HepG2 (cell line): ENCODE measurements around the gene SVBP. TPM values are rescaled to one million over a fixed set of nuclear protein-coding genes. Genes with fewer than 3 reads are reported as not detected.

Experiments used
- ATAC-seq: fragments of 200-7000 bp; cut with Tn5 transposase; 3 replicates; pipeline ENCODE4 v1.9.1; 2020; ENCODE audit warnings: mild to moderate bottlenecking, moderate library complexity
- BruUV-seq: library from RNA; stranded (reverse); fragments of 400-500 nt; replicated peaks from 2 replicates; lab custom pipeline; 2021; lab: Mats Ljungman, UMichigan
- CTCF ChIA-PET: fragments of 300-600 bp; formaldehyde crosslinking; extraction: SDS; loops from one replicate; lab custom pipeline; 2021; ENCODE audit warnings: low total read pairs, inconsistent platforms, low intra/inter-chr PET ratio; lab: Yijun Ruan, JAX
- POLR2A ChIA-PET: fragments of 350-600 bp; sonication (Branson Sonifier 250); formaldehyde crosslinking; loops from one replicate; lab custom pipeline; 2020; ENCODE audit warnings: antibody characterized with exemption, inconsistent platforms; lab: Yijun Ruan, JAX
- DNase-seq: peaks from one replicate; pipeline ENCODE4 v3.0.0-alpha.2; 2015; ENCODE audit warnings: low spot score
- FAIRE-seq: peaks from 3 replicates; lab custom pipeline; 2011; peaks lifted over from hg19 to GRCh38; lab: Jason Lieb, UNC
- H2AFZ ChIP-seq: one replicate; pipeline ENCODE4 v1.6.1; 2011; ENCODE audit warnings: low read length, inconsistent platforms
- H3K27ac ChIP-seq: fragments of 300-600 bp; 3 replicates; pipeline ENCODE4 v1.8.0; 2011; ENCODE audit warnings: mixed run types, mild to moderate bottlenecking, mixed read lengths, low read length, inconsistent platforms; ENCODE audit not compliant: insufficient read depth; ENCODE audit errors: extremely low read length
- H3K27me3 ChIP-seq, 2 experiments: fragments of 200-600 bp in 1 of 2; 2 replicates in 1 of 2; 3 replicates in 1 of 2; pipeline versions ENCODE4 v1.6.0 to v1.8.0; 2011; ENCODE audit warnings: low read length in 2 of 2, mild to moderate bottlenecking in 2 of 2, moderate library complexity in 2 of 2, inconsistent platforms in 1 of 2; ENCODE audit not compliant: insufficient read depth in 2 of 2, control insufficient read depth in 1 of 2
- H3K36me3 ChIP-seq, 2 experiments: fragments of 200-600 bp in 1 of 2; replicated peaks in 1 of 2; 2 replicates in 1 of 2; 3 replicates in 1 of 2; pipeline versions ENCODE4 v1.5.1 to v1.8.0; 2011; ENCODE audit warnings: low read length in 2 of 2, inconsistent platforms in 1 of 2; ENCODE audit not compliant: insufficient read depth in 2 of 2, control insufficient read depth in 1 of 2
- H3K4me1 ChIP-seq: 2 replicates; pipeline ENCODE4 v1.5.1; 2012; ENCODE audit warnings: low read length, inconsistent platforms; ENCODE audit not compliant: insufficient read depth
- H3K4me2 ChIP-seq: 2 replicates; pipeline ENCODE4 v1.6.0; 2011; ENCODE audit warnings: low read depth, low read length, inconsistent platforms
- H3K4me3 ChIP-seq, 3 experiments: fragments of 200-600 bp in 1 of 3; sonication (generic), shearing (Covaris generic) in 1 of 3; replicated peaks in 1 of 3; 2 replicates each; pipeline ENCODE4 v1.5.1; 2011 to 2016; ENCODE audit warnings: low read length in 3 of 3, inconsistent platforms in 2 of 3, low read depth in 2 of 3, mild to moderate bottlenecking in 2 of 3, control low read depth in 1 of 3, mixed read lengths in 1 of 3; ENCODE audit not compliant: insufficient read depth in 1 of 3
- H3K79me2 ChIP-seq: one replicate; pipeline ENCODE4 v1.6.1; 2011; ENCODE audit warnings: low read length, inconsistent platforms; ENCODE audit not compliant: insufficient read depth
- H3K9ac ChIP-seq: 2 replicates; pipeline ENCODE4 v1.6.0; 2011; ENCODE audit warnings: mild to moderate bottlenecking, low read depth, low read length, inconsistent platforms; ENCODE audit not compliant: insufficient read depth
- H3K9me3 ChIP-seq: 2 replicates; pipeline ENCODE4 v1.5.1; 2012; ENCODE audit warnings: mild to moderate bottlenecking, low read length
- H4K20me1 ChIP-seq: 2 replicates; pipeline ENCODE4 v1.6.0; 2011; ENCODE audit warnings: inconsistent platforms, mild to moderate bottlenecking, low read length, moderate library complexity; ENCODE audit not compliant: insufficient read depth
- ARHGAP35 ChIP-seq: sonication (generic); formaldehyde crosslinking; IDR thresholded peaks from 2 replicates; pipeline ENCODE4 v1.9.0; 2022; ENCODE audit warnings: mild to moderate bottlenecking, inconsistent platforms, moderate library complexity, missing genetic modification reagents, borderline replicate concordance
- ATF7-NPFF ChIP-seq: sonication (generic); formaldehyde crosslinking; IDR thresholded peaks from 2 replicates; pipeline ENCODE4 v1.8.1; 2023; ENCODE audit warnings: mild to moderate bottlenecking, low read depth, missing genetic modification reagents, moderate library complexity
- ERF ChIP-seq: IDR thresholded peaks from 2 replicates; pipeline ENCODE4 v1.6.1; 2018; ENCODE audit warnings: missing biosample characterization, missing genetic modification reagents
- FOSL2 ChIP-seq: sonication (generic); formaldehyde crosslinking; IDR thresholded peaks from 2 replicates; pipeline ENCODE4 v1.4.0; 2020; ENCODE audit warnings: missing genetic modification reagents
- HES4 ChIP-seq: sonication (generic); formaldehyde crosslinking; IDR thresholded peaks from 2 replicates; pipeline ENCODE4 v1.9.0; 2021; ENCODE audit warnings: mild to moderate bottlenecking, missing genetic modification reagents, borderline replicate concordance
- KAT7 ChIP-seq: IDR thresholded peaks from 2 replicates; pipeline ENCODE4 v1.6.1; 2018; ENCODE audit warnings: borderline replicate concordance, missing compliant biosample characterization
- PRPF4 ChIP-seq: fragments of 200-400 bp; formaldehyde crosslinking; IDR thresholded peaks from 2 replicates; pipeline ENCODE4 v1.6.1; 2016; ENCODE audit warnings: low read length, low read depth; ENCODE audit not compliant: poor library complexity, severe bottlenecking
- RFX3 ChIP-seq: IDR thresholded peaks from 2 replicates; pipeline ENCODE4 v1.6.1; 2016; ENCODE audit warnings: missing biosample characterization, missing genetic modification reagents
- ZNF432 ChIP-seq: sonication (generic); formaldehyde crosslinking; IDR thresholded peaks from 2 replicates; pipeline ENCODE4 v1.5.0; 2020; ENCODE audit warnings: missing genetic modification reagents, mild to moderate bottlenecking, borderline replicate concordance
- ZNF709 ChIP-seq: sonication (generic); formaldehyde crosslinking; IDR thresholded peaks from 2 replicates; pipeline ENCODE4 v1.5.0; 2020; ENCODE audit warnings: mild to moderate bottlenecking, missing genetic modification reagents
- ZNF737 ChIP-seq: sonication (generic); formaldehyde crosslinking; IDR thresholded peaks from 2 replicates; pipeline ENCODE4 v1.5.0; 2020; ENCODE audit warnings: missing genetic modification reagents, mild to moderate bottlenecking, borderline replicate concordance
- WGBS: methylation state at CpG from one replicate; pipeline ENCODE4 v1.1.6; 2017; ENCODE audit warnings: low lambda C conversion rate; 5-methylcytosine and 5-hydroxymethylcytosine counted together
- in situ Hi-C: cut with HindIII; loops from 2 replicates; pipeline ENCODE4 v1.10.0; 2017; ENCODE audit warnings: low pct_unique_long_range_greater_than_20kb; ENCODE audit not compliant: extremely low pct_ligation_motif_present
- intact Hi-C: fragments of 100-400 bp; cut with micrococcal nuclease; formaldehyde crosslinking; loops from one replicate; pipeline ENCODE4 v1.10.0; 2022; ENCODE audit not compliant: unreplicated experiment
- polyA plus RNA-seq, 8 experiments: library from polyadenylated mRNA; depleted of rRNA in 3 of 8; stranded (reverse) in 7 of 8; unstranded in 1 of 8; fragments of >200 nt; fragmentation: Illumina TruSeq in 4 of 8; extraction: Trizol in 4 of 8; gene quantifications; 2 replicates each; pipeline versions ENCODE4 v1.2.1 to v1.2.3, GENCODE V29; 2011 to 2016; ENCODE audit warnings: low read depth in 4 of 8, missing spikeins in 1 of 8, mixed read lengths in 1 of 8; ENCODE audit not compliant: insufficient read depth in 1 of 8
- total RNA-seq, 5 experiments: library from RNA; depleted of rRNA; stranded (reverse); fragments of >200 nt; fragmentation: Illumina TruSeq; extraction: Trizol; gene quantifications; 2 replicates each; pipeline ENCODE4 v1.2.3, GENCODE V29; 2016; ENCODE audit warnings: low read depth in 1 of 5
- TF ChIP-seq, protein P1 (sequence below): sonication (generic); formaldehyde crosslinking; IDR thresholded peaks from 2 replicates; pipeline ENCODE4 v1.4.0; 2020; ENCODE audit warnings: missing genetic modification reagents, borderline replicate concordance
- TF ChIP-seq, protein P2 (sequence below): sonication (generic); formaldehyde crosslinking; IDR thresholded peaks from 2 replicates; pipeline ENCODE4 v1.4.0; 2020; ENCODE audit warnings: missing genetic modification reagents
- TF ChIP-seq, protein P3 (sequence below): sonication (generic); formaldehyde crosslinking; IDR thresholded peaks from 2 replicates; pipeline ENCODE4 v1.4.0; 2020; ENCODE audit warnings: missing genetic modification reagents, borderline replicate concordance
- TF ChIP-seq, protein P4 (sequence below): sonication (generic); formaldehyde crosslinking; IDR thresholded peaks from 2 replicates; pipeline ENCODE4 v1.4.0; 2020; ENCODE audit warnings: missing genetic modification reagents
- TF ChIP-seq, protein P5 (sequence below): sonication (generic); formaldehyde crosslinking; IDR thresholded peaks from 2 replicates; pipeline ENCODE4 v1.8.0; 2022; ENCODE audit warnings: mild to moderate bottlenecking, missing genetic modification reagents, moderate library complexity

Gene SVBP
- total and polyA plus RNA-seq, 2 of the 13 experiments (the other 11 are each of a cell fraction or from before 2014, with no cell fraction given), result 28.8 to 48.2 TPM

DNA sequence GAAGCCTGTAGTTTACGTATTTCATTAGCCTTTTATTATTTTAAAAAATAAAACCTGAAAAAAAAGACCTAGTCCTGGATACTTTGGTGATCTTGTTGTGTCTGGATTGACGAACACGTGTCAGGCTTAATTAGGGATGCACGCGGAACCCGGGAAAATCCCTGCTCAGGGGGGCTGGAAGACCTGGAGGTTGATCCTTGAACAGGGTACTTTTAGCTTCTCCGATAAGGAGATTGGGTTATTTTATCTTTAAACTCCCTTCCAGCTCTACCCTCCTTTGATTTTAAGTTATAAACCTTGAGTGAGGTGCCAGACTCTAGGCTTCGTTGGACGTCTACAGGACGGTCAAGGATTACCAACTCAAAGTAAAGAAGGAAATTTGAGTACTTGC, 28.7 kb upstream of the SVBP start:
- Histone ChIP-seq H3K4me1 (peaks cover 24% of the 10 kb centered on the region), H2AFZ (peak overlapping the region; percentile 93), H4K20me1 (no peaks in the 10 kb centered on the region), H3K36me3 (peaks cover 2 to 13% of the 10 kb centered on the region in 2 experiments; a peak in 3 of 5 replicates), H3K9ac (peak overlapping the region; percentile 91), H3K27ac (no peak overlapping the region), H3K27me3 (no peaks in the 10 kb centered on the region; a peak in 1 of 5 replicates), H3K4me3 (peak overlapping the region; percentile 62 to 97 (median 84)), H3K4me2 (peak overlapping the region; percentile 81), H3K79me2 (peaks cover 19% of the 10 kb centered on the region), H3K9me3 (no peaks in the 10 kb centered on the region)
- POLR2A ChIA-PET, result interaction anchor here (0.7 to 2.8 kb wide), 19 partner anchors 8 to 325 kb away, joined by 3 to 37 read pairs (median 5); partner anchors contain the start of genes C1orf50, ERMAP, P3H1 and SVBP
- FAIRE-seq (no peak), DNase-seq (no peak), ATAC-seq (peak; percentile 19)
- BruUV-seq, result TSS peak; percentile 91
- CTCF ChIA-PET, result no interaction called here
- intact Hi-C loops (loop anchor here (2.0 kb wide), 2 partner anchors 27 to 79 kb away; partner anchors contain the start of genes C1orf50 and P3H1), in situ Hi-C loops (loop anchor here (5.0 kb wide), 1 partner anchor 56 kb away; no protein-coding TSS in a partner anchor)
- WGBS, result 6% methylated on average over 10 of the region's 10 CpGs
- TF ChIP-seq ATF7-NPFF (CRISPR knock-in tag), result no peak
- TF ChIP-seq, protein P1, sequence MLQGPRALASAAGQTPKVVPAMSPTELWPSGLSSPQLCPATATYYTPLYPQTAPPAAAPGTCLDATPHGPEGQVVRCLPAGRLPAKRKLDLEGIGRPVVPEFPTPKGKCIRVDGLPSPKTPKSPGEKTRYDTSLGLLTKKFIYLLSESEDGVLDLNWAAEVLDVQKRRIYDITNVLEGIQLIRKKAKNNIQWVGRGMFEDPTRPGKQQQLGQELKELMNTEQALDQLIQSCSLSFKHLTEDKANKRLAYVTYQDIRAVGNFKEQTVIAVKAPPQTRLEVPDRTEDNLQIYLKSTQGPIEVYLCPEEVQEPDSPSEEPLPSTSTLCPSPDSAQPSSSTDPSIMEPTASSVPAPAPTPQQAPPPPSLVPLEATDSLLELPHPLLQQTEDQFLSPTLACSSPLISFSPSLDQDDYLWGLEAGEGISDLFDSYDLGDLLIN (CRISPR knock-in tag), result no peak
- no peak for TF ChIP-seq KAT7 (CRISPR knock-in tag)
- no peak for TF ChIP-seq RFX3
- no peak for TF ChIP-seq HES4
- TF ChIP-seq ZNF432 (CRISPR knock-in tag), result no peak
- no peak; the same call in 1 of the 2 replicates for TF ChIP-seq ERF (CRISPR knock-in tag)
- no peak for TF ChIP-seq PRPF4
- TF ChIP-seq ZNF709 (CRISPR knock-in tag), result no peak
- TF ChIP-seq ZNF737 (CRISPR knock-in tag), result no peak
- TF ChIP-seq, protein P2, sequence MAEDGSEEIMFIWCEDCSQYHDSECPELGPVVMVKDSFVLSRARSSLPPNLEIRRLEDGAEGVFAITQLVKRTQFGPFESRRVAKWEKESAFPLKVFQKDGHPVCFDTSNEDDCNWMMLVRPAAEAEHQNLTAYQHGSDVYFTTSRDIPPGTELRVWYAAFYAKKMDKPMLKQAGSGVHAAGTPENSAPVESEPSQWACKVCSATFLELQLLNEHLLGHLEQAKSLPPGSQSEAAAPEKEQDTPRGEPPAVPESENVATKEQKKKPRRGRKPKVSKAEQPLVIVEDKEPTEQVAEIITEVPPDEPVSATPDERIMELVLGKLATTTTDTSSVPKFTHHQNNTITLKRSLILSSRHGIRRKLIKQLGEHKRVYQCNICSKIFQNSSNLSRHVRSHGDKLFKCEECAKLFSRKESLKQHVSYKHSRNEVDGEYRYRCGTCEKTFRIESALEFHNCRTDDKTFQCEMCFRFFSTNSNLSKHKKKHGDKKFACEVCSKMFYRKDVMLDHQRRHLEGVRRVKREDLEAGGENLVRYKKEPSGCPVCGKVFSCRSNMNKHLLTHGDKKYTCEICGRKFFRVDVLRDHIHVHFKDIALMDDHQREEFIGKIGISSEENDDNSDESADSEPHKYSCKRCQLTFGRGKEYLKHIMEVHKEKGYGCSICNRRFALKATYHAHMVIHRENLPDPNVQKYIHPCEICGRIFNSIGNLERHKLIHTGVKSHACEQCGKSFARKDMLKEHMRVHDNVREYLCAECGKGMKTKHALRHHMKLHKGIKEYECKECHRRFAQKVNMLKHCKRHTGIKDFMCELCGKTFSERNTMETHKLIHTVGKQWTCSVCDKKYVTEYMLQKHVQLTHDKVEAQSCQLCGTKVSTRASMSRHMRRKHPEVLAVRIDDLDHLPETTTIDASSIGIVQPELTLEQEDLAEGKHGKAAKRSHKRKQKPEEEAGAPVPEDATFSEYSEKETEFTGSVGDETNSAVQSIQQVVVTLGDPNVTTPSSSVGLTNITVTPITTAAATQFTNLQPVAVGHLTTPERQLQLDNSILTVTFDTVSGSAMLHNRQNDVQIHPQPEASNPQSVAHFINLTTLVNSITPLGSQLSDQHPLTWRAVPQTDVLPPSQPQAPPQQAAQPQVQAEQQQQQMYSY, result 0 out of 2 replicates have a peak, but pooled peaks have one; percentile 36
- TF ChIP-seq, protein P3, sequence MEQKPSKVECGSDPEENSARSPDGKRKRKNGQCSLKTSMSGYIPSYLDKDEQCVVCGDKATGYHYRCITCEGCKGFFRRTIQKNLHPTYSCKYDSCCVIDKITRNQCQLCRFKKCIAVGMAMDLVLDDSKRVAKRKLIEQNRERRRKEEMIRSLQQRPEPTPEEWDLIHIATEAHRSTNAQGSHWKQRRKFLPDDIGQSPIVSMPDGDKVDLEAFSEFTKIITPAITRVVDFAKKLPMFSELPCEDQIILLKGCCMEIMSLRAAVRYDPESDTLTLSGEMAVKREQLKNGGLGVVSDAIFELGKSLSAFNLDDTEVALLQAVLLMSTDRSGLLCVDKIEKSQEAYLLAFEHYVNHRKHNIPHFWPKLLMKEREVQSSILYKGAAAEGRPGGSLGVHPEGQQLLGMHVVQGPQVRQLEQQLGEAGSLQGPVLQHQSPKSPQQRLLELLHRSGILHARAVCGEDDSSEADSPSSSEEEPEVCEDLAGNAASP (CRISPR knock-in tag), result 0 out of 2 replicates have a peak, but pooled peaks have one; percentile 2
- TF ChIP-seq, protein P4, sequence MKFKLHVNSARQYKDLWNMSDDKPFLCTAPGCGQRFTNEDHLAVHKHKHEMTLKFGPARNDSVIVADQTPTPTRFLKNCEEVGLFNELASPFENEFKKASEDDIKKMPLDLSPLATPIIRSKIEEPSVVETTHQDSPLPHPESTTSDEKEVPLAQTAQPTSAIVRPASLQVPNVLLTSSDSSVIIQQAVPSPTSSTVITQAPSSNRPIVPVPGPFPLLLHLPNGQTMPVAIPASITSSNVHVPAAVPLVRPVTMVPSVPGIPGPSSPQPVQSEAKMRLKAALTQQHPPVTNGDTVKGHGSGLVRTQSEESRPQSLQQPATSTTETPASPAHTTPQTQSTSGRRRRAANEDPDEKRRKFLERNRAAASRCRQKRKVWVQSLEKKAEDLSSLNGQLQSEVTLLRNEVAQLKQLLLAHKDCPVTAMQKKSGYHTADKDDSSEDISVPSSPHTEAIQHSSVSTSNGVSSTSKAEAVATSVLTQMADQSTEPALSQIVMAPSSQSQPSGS (CRISPR knock-in tag), result no peak
- TF ChIP-seq ARHGAP35 (CRISPR knock-in tag), result no peak
- TF ChIP-seq FOSL2, result no peak
- TF ChIP-seq, protein P5, sequence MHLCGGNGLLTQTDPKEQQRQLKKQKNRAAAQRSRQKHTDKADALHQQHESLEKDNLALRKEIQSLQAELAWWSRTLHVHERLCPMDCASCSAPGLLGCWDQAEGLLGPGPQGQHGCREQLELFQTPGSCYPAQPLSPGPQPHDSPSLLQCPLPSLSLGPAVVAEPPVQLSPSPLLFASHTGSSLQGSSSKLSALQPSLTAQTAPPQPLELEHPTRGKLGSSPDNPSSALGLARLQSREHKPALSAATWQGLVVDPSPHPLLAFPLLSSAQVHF (CRISPR knock-in tag), result no peak
